Hepatocyte (in vitro differentiated cells): Measurements from ENCODE around the gene LMX1A.

Experiments
- EZH2 ChIP-seq: fragments of 200-600 bp; sonication (generic); IDR thresholded peaks from 2 replicates; pipeline ENCODE4 v1.6.1; 2016; ENCODE audit warnings: antibody characterized with exemption, mild to moderate bottlenecking, borderline replicate concordance
- TF ChIP-seq, protein P1 (sequence below): fragments of 200-600 bp; sonication (generic); IDR thresholded peaks from 2 replicates; pipeline ENCODE4 v1.5.1; 2016; ENCODE audit warnings: antibody characterized with exemption, mild to moderate bottlenecking; ENCODE audit not compliant: poor library complexity

DNA sequence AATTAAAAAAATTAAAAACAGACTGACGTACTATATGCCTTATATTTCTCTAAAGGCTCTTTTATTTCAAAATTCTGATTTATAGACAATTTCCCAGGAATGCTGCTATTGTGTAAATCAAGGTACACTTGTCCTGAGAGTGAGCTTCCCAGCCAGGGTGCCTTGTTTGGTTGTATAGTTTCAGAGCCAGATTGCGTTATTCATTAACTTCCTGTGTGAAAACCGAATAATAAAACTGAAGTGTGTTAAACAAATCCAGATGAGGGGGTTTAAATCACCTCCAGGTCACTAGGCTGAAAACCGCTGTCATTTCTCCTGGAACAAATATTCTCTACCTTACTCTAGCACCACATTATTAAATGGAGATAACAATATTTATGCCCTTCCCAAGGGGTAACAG, 68.7 kb downstream of the LMX1A start:
- TF ChIP-seq, protein P1, sequence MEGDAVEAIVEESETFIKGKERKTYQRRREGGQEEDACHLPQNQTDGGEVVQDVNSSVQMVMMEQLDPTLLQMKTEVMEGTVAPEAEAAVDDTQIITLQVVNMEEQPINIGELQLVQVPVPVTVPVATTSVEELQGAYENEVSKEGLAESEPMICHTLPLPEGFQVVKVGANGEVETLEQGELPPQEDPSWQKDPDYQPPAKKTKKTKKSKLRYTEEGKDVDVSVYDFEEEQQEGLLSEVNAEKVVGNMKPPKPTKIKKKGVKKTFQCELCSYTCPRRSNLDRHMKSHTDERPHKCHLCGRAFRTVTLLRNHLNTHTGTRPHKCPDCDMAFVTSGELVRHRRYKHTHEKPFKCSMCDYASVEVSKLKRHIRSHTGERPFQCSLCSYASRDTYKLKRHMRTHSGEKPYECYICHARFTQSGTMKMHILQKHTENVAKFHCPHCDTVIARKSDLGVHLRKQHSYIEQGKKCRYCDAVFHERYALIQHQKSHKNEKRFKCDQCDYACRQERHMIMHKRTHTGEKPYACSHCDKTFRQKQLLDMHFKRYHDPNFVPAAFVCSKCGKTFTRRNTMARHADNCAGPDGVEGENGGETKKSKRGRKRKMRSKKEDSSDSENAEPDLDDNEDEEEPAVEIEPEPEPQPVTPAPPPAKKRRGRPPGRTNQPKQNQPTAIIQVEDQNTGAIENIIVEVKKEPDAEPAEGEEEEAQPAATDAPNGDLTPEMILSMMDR: no peak
- no peak for TF ChIP-seq EZH2
